Fibroblast of lung (primary cell): Measurements from ENCODE around the gene MYOZ2.

ENCODE experiments used
- CTCF ChIP-seq, 2 donors: IDR thresholded peaks in 1 of 2; conservative IDR thresholded peaks in 1 of 2; 1 replicate in 1 of 2; 2 replicates in 1 of 2; pipeline ENCODE4 v1.5.1; 2011 to 2012; ENCODE audit warnings: low read length in 2 of 2, control low read depth in 1 of 2, inconsistent platforms in 1 of 2, low read depth in 1 of 2, mild to moderate bottlenecking in 1 of 2
- EZH2 ChIP-seq: IDR thresholded peaks from 2 replicates; pipeline ENCODE4 v1.5.1; 2012; ENCODE audit warnings: low read length, control low read depth, mild to moderate bottlenecking; ENCODE audit errors: missing control alignments

GRCh38 chr4:119229908-119230687, 94.5 kb downstream of the MYOZ2 start:
- TF ChIP-seq CTCF (conservative IDR thresholded peaks at IDR 0.05 in 1 of 2, IDR thresholded peaks at IDR 0.05 in 1 of 2; ENCODE audit: low read depth in 1 of 2, low read length in 2 of 2) (no peak), EZH2 (no peak)
